Trophoblast cell (in vitro differentiated cells and primary cell): ENCODE measurements around the gene GLYATL1.

Source experiments
- DNase-seq, 2 donors: peaks; one replicate each; pipeline ENCODE4 v3.0.0-alpha.2; 2016
- H2AFZ ChIP-seq: 2 replicates; pipeline ENCODE4 v1.6.1; 2013; ENCODE audit warnings: low read length, moderate library complexity, mild to moderate bottlenecking; ENCODE audit not compliant: insufficient read depth, poor library complexity
- H2AK5ac ChIP-seq: 2 replicates; pipeline ENCODE4 v1.6.1; 2013; ENCODE audit warnings: mild to moderate bottlenecking, low read length
- H2BK120ac ChIP-seq: 2 replicates; pipeline ENCODE4 v1.6.1; 2013; ENCODE audit warnings: low read length, mild to moderate bottlenecking, moderate library complexity; ENCODE audit not compliant: insufficient read depth, poor library complexity
- H2BK12ac ChIP-seq: 2 replicates; pipeline ENCODE4 v1.6.1; 2013; ENCODE audit warnings: mild to moderate bottlenecking, low read length, moderate library complexity
- H2BK5ac ChIP-seq: 2 replicates; pipeline ENCODE4 v1.6.1; 2013; ENCODE audit warnings: low read length, low read depth, moderate library complexity, mild to moderate bottlenecking; ENCODE audit not compliant: poor library complexity
- H3K14ac ChIP-seq: 2 replicates; pipeline ENCODE4 v1.6.1; 2013; ENCODE audit warnings: mild to moderate bottlenecking, low read length
- H3K18ac ChIP-seq: 2 replicates; pipeline ENCODE4 v1.6.1; 2013; ENCODE audit warnings: mild to moderate bottlenecking, low read length
- H3K23ac ChIP-seq: 2 replicates; pipeline ENCODE4 v1.6.1; 2013; ENCODE audit warnings: low read length
- H3K27ac ChIP-seq: 2 replicates; pipeline ENCODE4 v1.5.1; 2013; ENCODE audit warnings: low read depth, mild to moderate bottlenecking, inconsistent platforms, low read length, moderate library complexity
- H3K27me3 ChIP-seq: 2 replicates; pipeline ENCODE4 v1.6.1; 2013; ENCODE audit warnings: inconsistent platforms, mild to moderate bottlenecking, low read length, moderate library complexity; ENCODE audit not compliant: insufficient read depth
- H3K36me3 ChIP-seq, 2 experiments: 1 replicate in 1 of 2; 2 replicates in 1 of 2; pipeline ENCODE4 v1.6.1; 2013; ENCODE audit warnings: low read length in 2 of 2, mild to moderate bottlenecking in 2 of 2, moderate library complexity in 1 of 2; ENCODE audit not compliant: insufficient read depth in 2 of 2, control insufficient read depth in 1 of 2
- H3K4ac ChIP-seq: 2 replicates; pipeline ENCODE4 v1.6.1; 2013; ENCODE audit warnings: low read depth, mild to moderate bottlenecking, low read length, moderate library complexity
- H3K4me1 ChIP-seq, 2 experiments: 1 replicate in 1 of 2; 2 replicates in 1 of 2; pipeline ENCODE4 v1.6.1; 2013; ENCODE audit warnings: low read length in 2 of 2, mild to moderate bottlenecking in 2 of 2, moderate library complexity in 1 of 2; ENCODE audit not compliant: insufficient read depth in 2 of 2, control insufficient read depth in 1 of 2
- H3K4me2 ChIP-seq: 2 replicates; pipeline ENCODE4 v1.6.1; 2013; ENCODE audit warnings: inconsistent platforms, mild to moderate bottlenecking, low read length, moderate library complexity
- H3K4me3 ChIP-seq: 2 replicates; pipeline ENCODE4 v1.5.1; 2013; ENCODE audit warnings: mild to moderate bottlenecking, low read depth, low read length, inconsistent platforms
- H3K79me1 ChIP-seq: one replicate; pipeline ENCODE4 v1.6.1; 2013; ENCODE audit warnings: low read length
- H3K79me2 ChIP-seq: 2 replicates; pipeline ENCODE4 v1.6.1; 2013; ENCODE audit warnings: low read length, mild to moderate bottlenecking; ENCODE audit not compliant: control insufficient read depth, insufficient read depth, poor library complexity
- H3K9ac ChIP-seq: 2 replicates; pipeline ENCODE4 v1.6.1; 2013; ENCODE audit warnings: mild to moderate bottlenecking, low read length
- H3K9me3 ChIP-seq: 2 replicates; pipeline ENCODE4 v1.6.1; 2013; ENCODE audit warnings: low read depth, mild to moderate bottlenecking, control low read depth, inconsistent platforms, low read length; ENCODE audit not compliant: insufficient read depth
- H4K12ac ChIP-seq: 2 replicates; pipeline ENCODE4 v1.6.1; 2013; ENCODE audit warnings: low read depth, mild to moderate bottlenecking, low read length, moderate library complexity
- H4K8ac ChIP-seq: 2 replicates; pipeline ENCODE4 v1.6.1; 2013; ENCODE audit warnings: low read depth, mild to moderate bottlenecking, low read length, moderate library complexity
- H4K91ac ChIP-seq: one replicate; pipeline ENCODE4 v1.6.1; 2013; ENCODE audit warnings: low read depth, mild to moderate bottlenecking, low read length, moderate library complexity
- whole genome bisulfite sequencing: extraction: QIAGEN DNeasy Blood & Tissue Kit; methylation state at CpG from one replicate; pipeline ENCODE4 v1.1.7; 2013; ENCODE audit warnings: missing lambda C conversion rate; ENCODE audit not compliant: insufficient read length, insufficient coverage; ENCODE audit errors: extremely low coverage; 5-methylcytosine and 5-hydroxymethylcytosine counted together

The GLYATL1 gene

DNA sequence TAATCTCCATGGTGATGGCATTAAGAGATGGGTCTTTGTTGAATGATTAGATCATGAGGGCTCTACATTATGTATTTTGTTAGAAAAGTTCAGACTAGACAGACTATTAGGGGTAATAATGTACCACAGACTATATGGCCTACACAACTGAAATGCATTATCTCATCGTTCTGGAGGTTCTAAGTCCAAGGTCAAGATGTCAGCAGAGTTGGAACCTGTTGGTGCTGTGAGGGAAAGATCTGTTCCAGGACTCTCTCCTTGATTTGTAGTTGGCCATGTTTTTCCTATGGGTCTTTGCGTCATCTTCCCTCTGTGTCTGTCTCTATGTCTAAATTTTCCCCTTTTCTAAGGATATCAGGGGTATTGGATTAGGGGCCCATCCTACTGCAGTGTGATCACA lies 8.4 kb upstream of the GLYATL1 start:
- Histone ChIP-seq H4K12ac (no peak overlapping the region), H4K91ac (no peak overlapping the region), H3K9ac (no peak overlapping the region), H3K9me3 (no peaks in the 10 kb centered on the region), H3K4me3 (no peak overlapping the region), H3K23ac (no peak overlapping the region), H3K27ac (no peak overlapping the region), H2BK12ac (no peak overlapping the region), H3K27me3 (no peaks in the 10 kb centered on the region), H3K14ac (no peak overlapping the region), H3K18ac (no peak overlapping the region), H2BK5ac (no peak overlapping the region), H3K4me1 (peaks cover 0 to 5% of the 10 kb centered on the region in 2 experiments), H2BK120ac (no peak overlapping the region), H2AFZ (no peak overlapping the region), H3K4ac (no peak overlapping the region), H3K79me2 (no peaks in the 10 kb centered on the region), H2AK5ac (no peak overlapping the region), H3K36me3 (no peaks in the 10 kb centered on the region), H3K79me1 (no peaks in the 10 kb centered on the region), H3K4me2 (no peak overlapping the region), H4K8ac (no peak overlapping the region)
- no peak for DNase-seq
- WGBS = no CpG with 5 or more reads among the region's 2 CpGs

DNA sequence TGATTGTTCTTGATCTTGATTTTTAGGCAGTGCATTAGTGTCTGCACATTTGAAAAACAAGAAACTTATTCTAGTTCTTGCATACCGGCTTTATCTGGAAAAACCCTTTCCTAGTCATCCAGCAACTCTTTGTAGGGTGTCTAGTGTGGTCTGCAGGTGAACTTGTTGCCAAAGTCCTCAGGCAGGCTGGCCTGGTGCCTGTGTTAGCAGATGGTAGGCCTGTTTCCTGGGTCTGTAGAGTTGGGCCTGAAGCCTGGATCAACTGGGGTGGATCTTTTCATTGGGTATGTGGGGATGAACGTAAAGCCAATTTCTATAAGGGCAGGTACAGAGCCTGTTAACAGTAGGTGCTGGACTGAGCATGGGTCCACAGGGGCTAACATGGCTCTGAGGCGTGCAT lies 5.6 kb upstream of the GLYATL1 start:
- Histone ChIP-seq H3K27me3 (no peaks in the 10 kb centered on the region), H3K4me1 (no peaks in the 10 kb centered on the region), H4K8ac (no peak overlapping the region), H3K79me2 (no peaks in the 10 kb centered on the region), H3K36me3 (no peaks in the 10 kb centered on the region), H3K79me1 (no peaks in the 10 kb centered on the region), H3K18ac (no peak overlapping the region), H2BK12ac (no peak overlapping the region), H3K14ac (no peak overlapping the region), H2AK5ac (no peak overlapping the region), H3K9me3 (no peaks in the 10 kb centered on the region), H3K4me2 (no peak overlapping the region), H2AFZ (no peak overlapping the region), H3K4me3 (no peak overlapping the region), H4K91ac (no peak overlapping the region), H2BK120ac (no peak overlapping the region), H3K23ac (no peak overlapping the region), H3K4ac (no peak overlapping the region), H2BK5ac (no peak overlapping the region), H3K9ac (no peak overlapping the region), H3K27ac (no peak overlapping the region), H4K12ac (no peak overlapping the region)
- WGBS = no CpG with 5 or more reads among the region's 3 CpGs
- no peak for DNase-seq

GRCh38 chr11:58934945-58935513 lies 4.3 kb upstream of the GLYATL1 start:
- Histone ChIP-seq H3K4ac (no peak overlapping the region), H2BK120ac (no peak overlapping the region), H4K91ac (no peak overlapping the region), H2BK5ac (no peak overlapping the region), H3K9ac (no peak overlapping the region), H2AK5ac (no peak overlapping the region), H3K79me2 (no peaks in the 10 kb centered on the region), H3K14ac (no peak overlapping the region), H3K4me3 (no peak overlapping the region), H3K4me1 (no peaks in the 10 kb centered on the region), H3K79me1 (no peaks in the 10 kb centered on the region), H4K8ac (no peak overlapping the region), H2AFZ (no peak overlapping the region), H2BK12ac (no peak overlapping the region), H3K9me3 (no peaks in the 10 kb centered on the region), H3K23ac (no peak overlapping the region), H3K27ac (no peak overlapping the region), H3K36me3 (no peaks in the 10 kb centered on the region), H4K12ac (no peak overlapping the region), H3K4me2 (no peak overlapping the region), H3K27me3 (no peaks in the 10 kb centered on the region), H3K18ac (no peak overlapping the region)
- WGBS = no CpG with 5 or more reads among the region's 7 CpGs
- no peak for DNase-seq

- H3K14ac ChIP-seq = no peak overlapping the region
- no peaks in the 10 kb centered on the region for H3K9me3 ChIP-seq
- no peak overlapping the region for H4K12ac ChIP-seq
- H3K4me1 ChIP-seq = no peaks in the 10 kb centered on the region
- H3K4ac ChIP-seq = no peak overlapping the region
- no peak overlapping the region for H3K4me3 ChIP-seq
- H4K91ac ChIP-seq = no peak overlapping the region
- H2BK12ac ChIP-seq = no peak overlapping the region
- H2AFZ ChIP-seq = no peak overlapping the region
- H3K79me1 ChIP-seq = no peaks in the 10 kb centered on the region
- DNase-seq = peak in 1 of 2 donors; percentile 2
- no peak overlapping the region for H3K27ac ChIP-seq
- H2BK120ac ChIP-seq = no peak overlapping the region
- no peak overlapping the region for H3K23ac ChIP-seq
- no peak overlapping the region for H3K4me2 ChIP-seq
- no peak overlapping the region for H2BK5ac ChIP-seq
- H3K18ac ChIP-seq = no peak overlapping the region
- no peak overlapping the region for H4K8ac ChIP-seq
- H3K79me2 ChIP-seq = no peaks in the 10 kb centered on the region
- H2AK5ac ChIP-seq = no peak overlapping the region
- no CpG with 5 or more reads among the region's 4 CpGs for WGBS
- H3K9ac ChIP-seq = peak overlapping the region; percentile 45
- no peaks in the 10 kb centered on the region for H3K36me3 ChIP-seq
- H3K27me3 ChIP-seq = no peaks in the 10 kb centered on the region
These were observed 890 bp upstream of the GLYATL1 start for GRCh38 chr11:58938398-58938797.
